HG03066 (cell line): ENCODE measurements around the gene KCNJ4.

Experiments used
- ATAC-seq: cut with Tn5 transposase; IDR thresholded peaks from one replicate; pipeline ENCODE4 v1.9.1; 2021; ENCODE audit warnings: low read depth; ENCODE audit not compliant: unreplicated experiment

The KCNJ4 gene

GRCh38 chr22:38454353-38455075 is 485 bp downstream of the KCNJ4 start:
- no peak for ATAC-seq

- ATAC-seq: no peak
These were observed 1.0 kb downstream of the KCNJ4 start for GRCh38 chr22:38453996-38454352.

GRCh38 chr22:38453066-38453672 is 1.8 kb downstream of the KCNJ4 start:
- ATAC-seq: no peak

DNA sequence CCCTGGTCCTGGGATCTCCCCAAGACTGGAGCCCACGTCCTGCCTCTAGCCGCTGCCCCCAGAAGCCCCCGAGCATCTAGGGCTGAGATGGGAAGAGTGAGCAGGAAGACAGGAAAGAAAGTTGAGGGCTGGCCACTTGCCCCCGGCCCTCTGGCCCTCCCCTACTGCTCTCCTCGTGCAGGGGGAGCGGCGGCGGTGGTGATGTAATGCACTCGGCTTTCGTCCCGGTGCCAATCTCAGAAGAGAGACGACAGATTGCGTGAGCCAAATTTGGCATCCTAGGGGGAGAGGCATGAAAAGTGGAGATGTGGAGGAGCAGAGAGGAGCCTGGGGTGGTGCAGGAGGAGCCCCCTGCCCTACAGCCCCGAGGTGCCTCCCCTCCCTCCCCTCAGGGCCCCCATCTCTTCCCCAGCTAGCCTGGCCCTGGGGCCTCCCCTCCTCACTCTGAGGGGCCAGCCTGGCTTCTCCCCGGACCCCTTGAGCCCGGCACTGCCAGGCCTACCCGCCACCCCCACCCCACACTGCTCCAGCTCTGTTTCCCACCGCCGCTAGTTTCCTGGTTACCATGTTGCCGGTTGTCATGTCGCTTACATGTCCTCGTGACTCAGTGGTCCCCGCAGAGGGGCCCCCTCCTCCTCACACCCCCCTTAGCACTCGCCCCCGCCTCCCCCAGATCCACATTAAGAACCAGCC is 2.5 kb downstream of the KCNJ4 start:
- ATAC-seq: no peak

DNA sequence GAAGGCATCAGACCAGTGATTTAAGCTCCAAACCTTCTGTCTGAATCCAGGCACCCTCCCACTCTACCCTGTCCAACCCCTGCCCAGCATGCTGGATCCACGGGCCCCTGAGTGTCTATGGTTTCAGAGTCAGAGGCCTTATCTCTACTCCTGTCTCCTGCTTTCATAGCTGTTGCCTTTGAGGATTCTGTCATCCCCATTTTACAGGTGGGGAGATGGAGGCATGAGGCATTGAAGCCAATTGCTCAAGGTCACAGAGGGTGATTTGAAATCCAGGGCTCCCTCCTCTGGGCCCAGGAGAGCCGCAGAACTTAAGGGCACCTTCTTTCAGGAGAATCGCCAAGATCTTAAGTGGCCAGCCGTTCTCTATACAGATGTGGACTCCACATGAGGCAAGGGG is 3.1 kb downstream of the KCNJ4 start:
- no peak for ATAC-seq

GRCh38 chr22:38451404-38451803 is 3.6 kb downstream of the KCNJ4 start:
- ATAC-seq: no peak

- no peak for ATAC-seq
These were observed 4.7 kb downstream of the KCNJ4 start for GRCh38 chr22:38450234-38450797.

DNA sequence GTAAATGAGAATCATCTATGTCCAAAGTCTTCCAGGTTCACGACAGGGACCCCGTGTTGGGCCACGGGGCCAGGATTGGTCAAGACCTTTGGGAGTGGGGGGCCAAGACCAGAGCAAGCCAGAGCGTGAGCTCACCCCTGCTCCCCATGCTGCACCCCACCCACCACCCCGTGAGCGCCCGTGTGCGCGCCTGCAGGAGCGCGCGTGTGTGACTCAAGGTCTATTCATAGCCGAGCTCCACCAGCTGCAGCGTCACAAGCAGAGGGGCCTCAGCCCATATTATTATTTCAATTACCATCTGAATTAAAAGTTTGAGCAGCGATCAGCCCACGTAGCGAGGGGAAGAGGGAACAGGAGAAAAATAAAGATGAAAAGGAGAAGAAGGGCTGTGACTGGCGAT is 5.2 kb downstream of the KCNJ4 start:
- ATAC-seq: no peak

DNA sequence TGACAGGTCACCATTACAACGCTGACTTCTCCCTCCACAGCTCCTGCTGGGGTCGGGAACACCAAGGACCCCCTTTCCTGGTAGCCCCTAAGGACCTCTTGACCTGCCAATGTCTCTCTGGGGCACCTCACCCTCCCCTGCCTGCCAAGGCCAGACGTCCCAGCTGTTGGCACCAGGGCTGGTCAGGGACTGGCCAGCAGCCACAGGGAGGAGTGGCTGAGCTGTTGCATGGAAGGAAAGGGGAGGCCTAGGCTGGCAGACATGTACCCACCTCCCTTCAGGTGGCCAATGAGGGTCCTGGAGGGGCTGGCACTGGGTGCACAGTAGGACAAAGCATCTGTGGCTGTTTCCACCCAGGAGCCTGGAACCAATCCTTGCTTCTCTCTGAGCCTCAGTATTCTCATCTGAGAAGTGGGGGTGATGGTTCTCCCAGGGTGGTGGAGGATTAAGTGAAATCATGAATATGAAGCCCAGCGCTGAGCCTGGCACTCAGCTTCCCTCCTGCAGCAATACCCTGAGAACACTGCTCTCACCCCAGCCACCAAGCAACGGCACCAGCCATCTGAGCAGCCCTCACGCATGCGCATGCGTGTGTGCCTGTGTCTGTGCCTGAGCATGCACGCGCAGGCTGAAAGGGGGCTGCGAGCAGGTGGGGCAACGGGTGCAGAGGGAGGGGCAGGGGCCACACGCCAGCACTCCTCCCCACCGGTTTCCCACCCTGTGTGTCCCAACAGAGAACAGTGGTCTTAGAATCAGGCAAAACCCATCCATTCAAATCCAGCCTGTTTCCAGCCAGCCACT is 5.9 kb downstream of the KCNJ4 start:
- ATAC-seq: no peak

DNA sequence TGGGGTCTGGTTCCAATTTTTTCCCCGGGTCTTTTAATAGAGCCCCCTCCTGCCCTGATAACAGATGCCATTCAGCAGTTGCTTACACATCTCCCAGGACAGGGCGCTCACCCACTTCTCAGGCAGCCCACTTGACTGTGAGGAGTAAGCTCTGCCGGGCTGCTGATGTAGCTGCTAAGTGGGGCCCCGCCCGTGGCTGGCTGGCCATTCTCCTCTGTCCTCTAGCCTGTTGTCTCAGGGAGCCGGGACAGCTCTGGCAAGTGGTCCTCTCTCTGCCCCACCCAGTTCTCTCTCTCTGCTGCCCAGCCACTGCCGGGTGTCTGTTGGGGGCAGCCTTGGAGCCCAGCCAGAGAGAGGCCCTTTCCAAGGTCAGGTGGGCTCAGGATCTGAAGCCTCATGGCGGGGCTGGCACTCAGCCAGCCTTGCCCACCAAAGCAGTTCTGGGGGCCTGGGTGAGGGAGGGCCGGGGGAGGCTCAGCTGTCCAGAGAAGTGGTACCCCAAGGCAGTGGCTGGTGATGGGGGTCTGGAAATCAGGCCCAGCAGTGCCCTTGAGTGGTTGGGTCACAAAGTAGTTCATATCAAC is 8.9 kb downstream of the KCNJ4 start:
- no peak for ATAC-seq

DNA sequence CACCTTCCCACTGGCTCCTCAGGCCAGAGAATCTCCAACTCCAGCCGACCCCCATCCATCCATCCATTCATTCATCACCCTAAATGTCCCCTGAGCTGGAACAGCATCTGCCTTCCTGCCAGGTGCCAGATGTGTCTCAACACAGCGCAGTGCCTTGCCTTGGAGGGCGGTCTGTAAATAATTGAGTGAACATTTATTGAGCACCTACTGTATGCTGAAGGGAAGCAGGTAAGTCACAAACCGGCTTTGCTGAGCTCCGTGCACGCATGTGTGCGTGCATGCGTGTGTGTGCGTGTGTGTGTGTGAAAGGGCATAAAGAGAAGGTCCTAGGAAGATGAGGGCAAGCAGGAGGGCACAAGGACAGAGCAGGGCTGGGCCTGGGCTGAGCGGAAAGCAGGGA is 10.2 kb downstream of the KCNJ4 start:
- no peak for ATAC-seq

- no peak for ATAC-seq
These were observed 11.1 kb downstream of the KCNJ4 start for GRCh38 chr22:38443628-38444521.

GRCh38 chr22:38442967-38443627 is 11.9 kb downstream of the KCNJ4 start:
- no peak for ATAC-seq

- no peak for ATAC-seq
These were observed 13.2 kb downstream of the KCNJ4 start for GRCh38 chr22:38441620-38442287.

- ATAC-seq: no peak
These were observed 14.2 kb downstream of the KCNJ4 start for GRCh38 chr22:38440747-38441350.

DNA sequence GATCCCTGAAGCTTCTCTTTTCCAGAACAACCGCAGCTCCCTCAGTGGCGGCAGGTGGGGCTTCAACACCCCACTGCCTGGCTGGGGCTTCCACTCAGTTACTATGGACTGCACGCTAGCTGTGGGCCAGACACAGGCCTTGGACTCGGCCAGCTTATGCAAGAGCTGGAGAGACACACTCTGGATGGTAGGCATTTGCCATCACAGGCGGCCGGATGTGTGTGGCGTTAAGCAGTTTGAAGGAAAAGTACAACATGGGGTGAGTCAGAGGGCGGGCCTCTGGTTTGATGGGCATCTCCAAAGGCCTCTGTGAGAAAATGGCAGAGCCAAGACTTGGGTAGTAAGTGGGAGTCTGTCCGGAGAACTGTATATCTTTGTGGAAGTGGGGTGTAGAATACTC is 17.6 kb downstream of the KCNJ4 start:
- no peak for ATAC-seq

DNA sequence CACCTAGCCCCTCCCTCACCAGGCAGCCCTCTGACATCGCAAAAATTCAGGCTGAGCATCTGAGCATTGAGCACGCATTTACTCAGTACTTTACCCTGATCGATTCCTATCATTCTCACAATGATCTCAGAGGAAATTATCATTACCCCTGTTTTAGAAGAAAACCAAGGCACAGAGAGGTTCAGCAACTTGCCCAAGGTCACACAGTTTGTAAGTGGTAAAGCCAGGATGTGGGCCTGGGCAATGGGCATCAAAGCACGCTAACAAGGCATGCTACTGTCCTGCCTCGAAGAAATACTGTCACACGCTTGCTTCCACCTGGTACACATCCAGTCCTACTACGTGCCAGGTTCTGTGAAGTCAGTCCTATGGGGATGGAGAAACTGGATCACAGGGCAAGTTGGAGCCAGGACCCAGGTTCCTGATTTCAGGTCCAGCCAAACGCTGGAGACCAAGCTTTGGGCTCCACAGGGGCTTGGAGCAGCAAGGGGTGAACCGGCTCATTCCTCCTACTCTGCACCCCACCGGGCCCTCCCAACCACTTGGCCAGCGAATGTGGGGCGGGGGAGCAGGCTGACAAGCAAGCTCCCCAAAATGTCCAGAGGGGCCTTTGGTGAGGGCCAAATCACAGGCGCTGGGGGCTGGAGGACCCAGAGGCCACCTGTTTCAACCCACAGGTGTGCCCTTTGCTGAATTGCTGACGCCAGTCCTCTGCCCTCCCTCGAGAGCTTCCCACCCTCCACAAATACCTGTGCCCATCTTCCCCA is 18.2 kb downstream of the KCNJ4 start:
- no peak for ATAC-seq
